ENCODE measurements around the gene MMGT1. TPM values are rescaled to one million over a fixed set of nuclear protein-coding genes. Genes with fewer than 3 reads are reported as not detected.

Gene MMGT1
- total RNA-seq, 2 donors from 2014 or later = 17.5 to 19.2 TPM

DNA sequence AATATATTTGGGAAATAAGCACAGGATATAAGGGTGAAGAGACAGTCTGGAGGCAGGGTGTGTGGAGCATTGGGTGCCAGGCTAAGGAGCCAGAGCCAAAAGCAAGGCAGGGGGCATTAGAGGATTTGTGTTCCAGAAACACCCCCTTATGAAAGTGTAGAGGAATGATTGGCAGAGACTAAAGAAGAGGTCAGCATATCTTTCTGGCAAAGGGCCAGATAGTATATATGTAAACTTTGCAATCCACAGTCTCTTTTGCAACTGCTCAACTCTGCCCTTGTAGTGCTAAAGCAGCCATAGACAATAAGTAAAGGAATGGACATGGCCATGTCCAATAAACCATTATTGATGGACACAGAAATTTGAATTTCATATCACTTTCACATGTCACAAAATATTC lies 7.9 kb upstream of the MMGT1 start:
- Histone ChIP-seq H3K27me3 (ENCODE audit: control insufficient read depth, insufficient read depth, low read length, poor library complexity, severe bottlenecking) (no peaks in the 10 kb centered on the region), H3K9me3 (ENCODE audit: control insufficient read depth, low read length) (no peaks in the 10 kb centered on the region), H3K27ac (ENCODE audit: low read depth, low read length) (no peak overlapping the region), H3K4me3 (ENCODE audit: low read length) (no peak overlapping the region), H3K9ac (ENCODE audit: extremely low read depth, low read length, poor library complexity, severe bottlenecking) (no peak overlapping the region), H3K36me3 (ENCODE audit: control insufficient read depth, insufficient read depth, low read length) (no peaks in the 10 kb centered on the region), H3K4me1 (ENCODE audit: control insufficient read depth, insufficient read depth, low read length) (no peaks in the 10 kb centered on the region)
- no peaks in the 10 kb centered on the region for H3K27me3 Mint-ChIP-seq (ENCODE audit: insufficient read depth)
- DNase-seq = no peak
- no peaks in the 10 kb centered on the region for H3K36me3 Mint-ChIP-seq (ENCODE audit: low read depth)
- no peak overlapping the region for H3K27ac Mint-ChIP-seq
- no peak overlapping the region for H3K4me3 Mint-ChIP-seq
- H3K4me1 Mint-ChIP-seq = no peaks in the 10 kb centered on the region
- TF ChIP-seq, protein P1, sequence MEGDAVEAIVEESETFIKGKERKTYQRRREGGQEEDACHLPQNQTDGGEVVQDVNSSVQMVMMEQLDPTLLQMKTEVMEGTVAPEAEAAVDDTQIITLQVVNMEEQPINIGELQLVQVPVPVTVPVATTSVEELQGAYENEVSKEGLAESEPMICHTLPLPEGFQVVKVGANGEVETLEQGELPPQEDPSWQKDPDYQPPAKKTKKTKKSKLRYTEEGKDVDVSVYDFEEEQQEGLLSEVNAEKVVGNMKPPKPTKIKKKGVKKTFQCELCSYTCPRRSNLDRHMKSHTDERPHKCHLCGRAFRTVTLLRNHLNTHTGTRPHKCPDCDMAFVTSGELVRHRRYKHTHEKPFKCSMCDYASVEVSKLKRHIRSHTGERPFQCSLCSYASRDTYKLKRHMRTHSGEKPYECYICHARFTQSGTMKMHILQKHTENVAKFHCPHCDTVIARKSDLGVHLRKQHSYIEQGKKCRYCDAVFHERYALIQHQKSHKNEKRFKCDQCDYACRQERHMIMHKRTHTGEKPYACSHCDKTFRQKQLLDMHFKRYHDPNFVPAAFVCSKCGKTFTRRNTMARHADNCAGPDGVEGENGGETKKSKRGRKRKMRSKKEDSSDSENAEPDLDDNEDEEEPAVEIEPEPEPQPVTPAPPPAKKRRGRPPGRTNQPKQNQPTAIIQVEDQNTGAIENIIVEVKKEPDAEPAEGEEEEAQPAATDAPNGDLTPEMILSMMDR (conservative IDR thresholded peaks at IDR 0.05) = no peak
- H3K9me3 Mint-ChIP-seq = peaks cover 60% of the 10 kb centered on the region

DNA sequence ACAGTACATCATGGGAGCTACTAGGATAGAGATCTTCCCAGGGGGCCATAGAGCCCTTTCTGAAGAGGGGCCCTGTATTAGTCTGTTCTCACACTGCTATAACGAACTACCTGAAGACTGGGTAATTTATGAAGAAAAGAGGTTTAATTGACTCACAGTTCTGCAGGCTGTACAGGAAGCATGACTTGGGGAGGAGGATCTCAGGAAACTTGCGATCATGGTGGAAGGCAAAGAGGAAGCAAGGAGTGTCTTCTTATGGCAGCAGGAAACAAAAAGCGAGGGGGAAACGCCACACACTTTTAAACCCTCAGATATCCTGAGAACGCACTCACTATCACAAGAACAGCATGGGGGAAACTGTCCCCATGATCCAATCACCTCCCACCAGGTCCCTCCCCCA lies 7.2 kb upstream of the MMGT1 start:
- H3K4me1 Mint-ChIP-seq = no peaks in the 10 kb centered on the region

GRCh38 chrX:135977611-135978010 lies 3.8 kb upstream of the MMGT1 start:
- Mint-ChIP-seq H3K4me1 (peaks cover 6% of the 10 kb centered on the region), H3K9me3 (peaks cover 55% of the 10 kb centered on the region), H3K4me3 (no peak overlapping the region), H3K36me3 (ENCODE audit: low read depth) (no peaks in the 10 kb centered on the region), H3K27ac (no peak overlapping the region), H3K27me3 (ENCODE audit: insufficient read depth) (no peaks in the 10 kb centered on the region)
- Histone ChIP-seq H3K4me3 (ENCODE audit: low read length) (no peak overlapping the region), H3K9ac (ENCODE audit: extremely low read depth, low read length, poor library complexity, severe bottlenecking) (no peak overlapping the region), H3K27me3 (ENCODE audit: control insufficient read depth, insufficient read depth, low read length, poor library complexity, severe bottlenecking) (no peaks in the 10 kb centered on the region), H3K27ac (ENCODE audit: low read depth, low read length) (no peak overlapping the region), H3K4me1 (ENCODE audit: control insufficient read depth, insufficient read depth, low read length) (no peaks in the 10 kb centered on the region), H3K36me3 (ENCODE audit: control insufficient read depth, insufficient read depth, low read length) (no peaks in the 10 kb centered on the region), H3K9me3 (ENCODE audit: control insufficient read depth, low read length) (no peaks in the 10 kb centered on the region)
- WGBS, 2 experiments (ENCODE audit: insufficient coverage in 1 of 2, insufficient read length in 1 of 2) = 78% methylated on average over 3 of the region's 4 CpGs; no CpG with 5 or more reads in 1 of the 2 experiments
- DNase-seq = no peak
- TF ChIP-seq, protein P1 (conservative IDR thresholded peaks at IDR 0.05) = no peak

More for the DNA sequence above, 7.2 kb upstream of the MMGT1 start:
- H3K27ac ChIP-seq (ENCODE audit: low read depth, low read length) = no peak overlapping the region
- Mint-ChIP-seq H3K36me3 (ENCODE audit: low read depth) (no peaks in the 10 kb centered on the region), H3K4me3 (no peak overlapping the region), H3K27ac (no peak overlapping the region), H3K27me3 (ENCODE audit: insufficient read depth) (no peaks in the 10 kb centered on the region), H3K9me3 (peaks cover 58% of the 10 kb centered on the region)
- H3K27me3 ChIP-seq (ENCODE audit: control insufficient read depth, insufficient read depth, low read length, poor library complexity, severe bottlenecking) = no peaks in the 10 kb centered on the region
- no peak overlapping the region for H3K4me3 ChIP-seq (ENCODE audit: low read length)
- no peaks in the 10 kb centered on the region for H3K4me1 ChIP-seq (ENCODE audit: control insufficient read depth, insufficient read depth, low read length)
- H3K36me3 ChIP-seq (ENCODE audit: control insufficient read depth, insufficient read depth, low read length) = no peaks in the 10 kb centered on the region
- WGBS, 2 experiments (ENCODE audit: insufficient coverage in 1 of 2, insufficient read length in 1 of 2) = 85 to 100% methylated on average over 1 to 3 of the region's 5 CpGs
- TF ChIP-seq, protein P1 (conservative IDR thresholded peaks at IDR 0.05) = no peak
- no peak overlapping the region for H3K9ac ChIP-seq (ENCODE audit: extremely low read depth, low read length, poor library complexity, severe bottlenecking)
- H3K9me3 ChIP-seq (ENCODE audit: control insufficient read depth, low read length) = no peaks in the 10 kb centered on the region
- DNase-seq = no peak
